ENCODE results near the gene ADGRG1.

The ADGRG1 gene

GRCh38 chr16:57663917-57664661, 35.7 kb downstream of the ADGRG1 start:
- H3K4me3 ChIP-seq (replicated peaks; ENCODE audit: low read depth, low read length) = no peak overlapping the region
- TF ChIP-seq CTCF (IDR thresholded peaks at IDR 0.05; ENCODE audit: low read length, missing control alignments) = no peak
- DNase-seq (ENCODE audit: low read depth) = no peak

- no peak for TF ChIP-seq CTCF (IDR thresholded peaks at IDR 0.05; ENCODE audit: low read length, missing control alignments)
- DNase-seq (ENCODE audit: low read depth) = no peak
Measured at GRCh38 chr16:57664662-57665025, 36.2 kb downstream of the ADGRG1 start.

GRCh38 chr16:57665541-57665940, 37.1 kb downstream of the ADGRG1 start:
- DNase-seq (ENCODE audit: low read depth) = no peak
- no peak overlapping the region for H3K4me3 ChIP-seq (replicated peaks; ENCODE audit: low read depth, low read length)
- no peak for TF ChIP-seq CTCF (IDR thresholded peaks at IDR 0.05; ENCODE audit: low read length, missing control alignments)

More at GRCh38 chr16:57664662-57665025, 36.2 kb downstream of the ADGRG1 start:
- H3K4me3 ChIP-seq (replicated peaks; ENCODE audit: low read depth, low read length) = no peak overlapping the region

- DNase-seq (ENCODE audit: low read depth) = no peak
Measured at GRCh38 chr16:57666353-57667047, 38.1 kb downstream of the ADGRG1 start.

GRCh38 chr16:57667048-57667525, 38.7 kb downstream of the ADGRG1 start:
- DNase-seq (ENCODE audit: low read depth) = no peak
- TF ChIP-seq CTCF (IDR thresholded peaks at IDR 0.05; ENCODE audit: low read length, missing control alignments) = no peak
- H3K4me3 ChIP-seq (replicated peaks; ENCODE audit: low read depth, low read length) = no peak overlapping the region

More at GRCh38 chr16:57666353-57667047, 38.1 kb downstream of the ADGRG1 start:
- no peak for TF ChIP-seq CTCF (IDR thresholded peaks at IDR 0.05; ENCODE audit: low read length, missing control alignments)
- no peak overlapping the region for H3K4me3 ChIP-seq (replicated peaks; ENCODE audit: low read depth, low read length)

- H3K4me3 ChIP-seq (replicated peaks; ENCODE audit: low read depth, low read length) = no peak overlapping the region
- DNase-seq (ENCODE audit: low read depth) = no peak
- TF ChIP-seq CTCF (IDR thresholded peaks at IDR 0.05; ENCODE audit: low read length, missing control alignments) = no peak
Measured at GRCh38 chr16:57667526-57668262, 39.3 kb downstream of the ADGRG1 start.

Measured in fibroblast of pulmonary artery (primary cell).